ENCODE data around the gene TCERG1L.

Gene TCERG1L

GRCh38 chr10:131207176-131207575 is 104.3 kb downstream of the TCERG1L start:
- no peak for DNase-seq (ENCODE audit: low read depth)

- DNase-seq (ENCODE audit: low read depth), result no peak
Observed at GRCh38 chr10:131206111-131206995, 105.2 kb downstream of the TCERG1L start.

- DNase-seq (ENCODE audit: low read depth), result no peak
Observed at GRCh38 chr10:131205556-131205955, 106.0 kb downstream of the TCERG1L start.

GRCh38 chr10:131204406-131205152 is 106.9 kb downstream of the TCERG1L start:
- no peak for DNase-seq (ENCODE audit: low read depth)

GRCh38 chr10:131203456-131204357 is 107.8 kb downstream of the TCERG1L start:
- DNase-seq (ENCODE audit: low read depth), result no peak

- DNase-seq (ENCODE audit: low read depth), result no peak
Observed at GRCh38 chr10:131202990-131203389, 108.5 kb downstream of the TCERG1L start.

GRCh38 chr10:131201741-131202515 is 109.6 kb downstream of the TCERG1L start:
- DNase-seq (ENCODE audit: low read depth), result no peak

GRCh38 chr10:131200856-131201470 is 110.6 kb downstream of the TCERG1L start:
- DNase-seq (ENCODE audit: low read depth), result no peak

- DNase-seq (ENCODE audit: low read depth), result no peak
Observed at GRCh38 chr10:131199646-131200045, 111.9 kb downstream of the TCERG1L start.

- no peak for DNase-seq (ENCODE audit: low read depth)
Observed at GRCh38 chr10:131198843-131199242, 112.7 kb downstream of the TCERG1L start.

- DNase-seq (ENCODE audit: low read depth), result no peak
Observed at GRCh38 chr10:131198401-131198800, 113.1 kb downstream of the TCERG1L start.

GRCh38 chr10:131196176-131196885 is 115.2 kb downstream of the TCERG1L start:
- DNase-seq (ENCODE audit: low read depth), result no peak

- DNase-seq (ENCODE audit: low read depth), result no peak
Observed at GRCh38 chr10:131195558-131196159, 115.9 kb downstream of the TCERG1L start.

- no peak for DNase-seq (ENCODE audit: low read depth)
Observed at GRCh38 chr10:131195116-131195515, 116.4 kb downstream of the TCERG1L start.

GRCh38 chr10:131193923-131194322 is 117.6 kb downstream of the TCERG1L start:
- no peak for DNase-seq (ENCODE audit: low read depth)

GRCh38 chr10:131188494-131188893 is 123.0 kb downstream of the TCERG1L start:
- DNase-seq (ENCODE audit: low read depth), result no peak

- no peak for DNase-seq (ENCODE audit: low read depth)
Observed at GRCh38 chr10:131187926-131188325, 123.6 kb downstream of the TCERG1L start.

- no peak for DNase-seq (ENCODE audit: low read depth)
Observed at GRCh38 chr10:131187274-131187673, 124.2 kb downstream of the TCERG1L start.

GRCh38 chr10:131186547-131187253 is 124.8 kb downstream of the TCERG1L start:
- DNase-seq (ENCODE audit: low read depth), result no peak

All from amniotic epithelial cell (primary cell).